SU-DHL-6 (cell line): Measurements from ENCODE around the gene NINL.

Experiments
- CTCF ChIP-seq: fragments of 200-600 bp; sonication (generic); IDR thresholded peaks from one replicate; pipeline ENCODE4 v1.5.1; 2017; ENCODE audit warnings: antibody characterized with exemption, mild to moderate bottlenecking, low read length, moderate library complexity; ENCODE audit not compliant: insufficient read depth, poor library complexity, severe bottlenecking
- EZH2phosphoT487 ChIP-seq: fragments of 200-600 bp; sonication (generic), shearing (Covaris generic); conservative IDR thresholded peaks from 2 replicates; pipeline ENCODE4 v1.6.1; 2018; ENCODE audit warnings: mild to moderate bottlenecking, antibody characterized with exemption, low read length, moderate library complexity, mixed read lengths

DNA sequence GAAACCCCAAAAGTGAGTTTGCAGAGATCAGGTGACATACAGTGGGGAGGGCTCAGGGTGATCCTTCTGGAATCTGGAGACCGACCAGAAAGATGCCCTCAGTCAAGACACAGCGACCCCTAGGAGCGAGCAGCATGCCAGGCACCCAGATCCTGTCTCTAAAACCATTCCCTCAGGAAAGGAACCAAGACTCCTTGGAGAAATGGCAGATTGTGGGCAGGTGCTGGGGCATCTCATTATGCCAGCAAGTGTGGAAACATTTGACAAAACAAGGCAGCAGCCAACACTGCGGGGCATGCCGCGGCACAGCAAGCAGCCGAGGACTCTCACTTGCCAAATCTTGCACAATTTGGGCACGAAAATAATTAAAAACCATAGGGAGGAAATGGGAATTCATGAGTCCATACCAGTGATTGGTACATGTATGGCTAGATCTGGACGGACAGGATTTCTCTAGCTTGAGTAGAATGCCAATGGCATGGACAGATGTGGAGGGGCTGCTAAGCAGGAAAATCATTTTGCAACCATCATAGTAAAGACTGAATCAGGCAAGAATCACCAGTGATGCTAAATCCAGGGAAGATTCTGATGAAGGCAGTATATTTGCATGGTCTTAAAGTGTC, 101.0 kb downstream of the NINL start:
- TF ChIP-seq CTCF (no peak), EZH2phosphoT487 (no peak)
